Skeletal muscle tissue (tissue), 4 donors: ENCODE results near the gene SEMA6C. TPM values are rescaled to one million over a fixed set of nuclear protein-coding genes. Genes with fewer than 3 reads are reported as not detected.

Source experiments
- H3K27ac ChIP-seq: one replicate; pipeline ENCODE4 v1.7.0; 2013; ENCODE audit warnings: mild to moderate bottlenecking, low read depth, low read length, inconsistent platforms
- H3K27me3 ChIP-seq, 3 donors: one replicate each; pipeline ENCODE4 v1.7.0; 2013; ENCODE audit warnings: low read length in 3 of 3; ENCODE audit not compliant: control insufficient read depth in 3 of 3, insufficient read depth in 3 of 3
- H3K36me3 ChIP-seq, 3 donors: one replicate each; pipeline ENCODE4 v1.7.0; 2013; ENCODE audit warnings: low read length in 3 of 3; ENCODE audit not compliant: control insufficient read depth in 3 of 3, insufficient read depth in 3 of 3
- H3K4me1 ChIP-seq, 3 donors: one replicate each; pipeline ENCODE4 v1.7.0; 2013; ENCODE audit warnings: low read length in 3 of 3, mild to moderate bottlenecking in 3 of 3; ENCODE audit not compliant: control insufficient read depth in 3 of 3, insufficient read depth in 3 of 3
- H3K4me3 ChIP-seq, 3 donors: one replicate each; pipeline ENCODE4 v1.7.0; 2013; ENCODE audit warnings: low read length in 3 of 3
- H3K9ac ChIP-seq, 3 donors: one replicate each; pipeline ENCODE4 v1.7.0; 2013; ENCODE audit warnings: low read length in 3 of 3, mild to moderate bottlenecking in 3 of 3, moderate library complexity in 2 of 3, low read depth in 1 of 3
- H3K9me3 ChIP-seq, 3 donors: one replicate each; pipeline ENCODE4 v1.7.0; 2013; ENCODE audit warnings: low read length in 3 of 3; ENCODE audit not compliant: control insufficient read depth in 3 of 3
- total RNA-seq: library from RNA; depleted of rRNA; stranded (reverse); fragments of >200 nt; gene quantifications from one replicate; pipeline ENCODE4 v1.2.3, GENCODE V29; 2014
- donor health status: Osteomylitis.

The SEMA6C gene
- total RNA-seq, 1 donor from 2014 or later = 15.7 TPM

DNA sequence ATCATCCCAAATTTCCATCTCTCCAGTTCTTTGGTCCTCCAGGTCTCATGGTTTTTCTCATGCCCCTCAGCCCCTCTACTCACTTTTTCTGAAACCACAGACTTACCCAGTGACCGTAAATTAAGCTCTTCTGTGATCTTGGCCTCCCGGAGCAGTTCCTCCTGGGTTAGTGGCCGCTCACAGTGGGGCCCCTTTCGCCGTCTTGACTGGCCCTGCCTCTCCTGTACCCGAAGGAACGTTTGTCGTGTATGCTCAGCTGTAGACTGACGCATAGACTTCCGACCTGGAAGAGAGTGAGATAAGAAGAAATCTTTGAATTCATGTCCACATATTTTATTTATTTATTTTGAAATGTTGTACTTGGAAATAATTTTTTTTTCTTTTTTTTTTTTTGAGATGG, 37.8 kb upstream of the SEMA6C start:
- Histone ChIP-seq H3K9ac (no peak overlapping the region), H3K4me3 (no peak overlapping the region), H3K36me3 (peaks cover 40 to 57% (median 49%) of the 10 kb centered on the region in 3 donors), H3K4me1 (peaks cover 22 to 28% (median 28%) of the 10 kb centered on the region in 3 donors), H3K27ac (no peak overlapping the region), H3K27me3 (no peaks in the 10 kb centered on the region), H3K9me3 (no peaks in the 10 kb centered on the region)

DNA sequence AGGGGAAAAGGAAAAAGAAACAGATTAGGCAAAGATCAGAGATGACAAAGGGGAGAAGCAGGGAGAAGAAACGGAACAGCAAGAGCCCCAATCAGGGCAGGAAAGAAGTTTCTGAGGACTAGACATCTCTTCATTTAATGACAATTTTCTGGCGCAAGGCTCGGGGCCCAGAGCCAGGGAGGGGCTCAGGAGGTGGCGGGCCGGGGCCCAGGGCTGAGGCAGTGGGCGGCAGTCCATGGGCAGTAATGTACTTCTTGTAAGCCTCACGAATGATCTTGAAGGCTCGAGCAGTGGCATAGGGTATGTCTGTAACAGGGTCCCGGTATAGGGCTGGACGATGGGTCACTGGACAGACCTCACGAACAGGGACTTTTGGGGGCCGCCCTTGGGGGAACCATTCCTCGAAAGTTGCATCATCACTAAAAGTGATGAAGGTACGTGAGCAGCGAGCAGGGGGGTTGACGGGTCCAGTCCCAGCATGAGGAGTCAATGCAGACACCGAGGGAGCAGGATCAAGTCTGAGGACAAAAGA, 30.1 kb upstream of the SEMA6C start:
- H3K4me1 ChIP-seq = peaks cover 14 to 26% (median 22%) of the 10 kb centered on the region in 3 donors
- peak overlapping the region in 2 of 3 donors; percentile 33 to 92 for H3K9ac ChIP-seq
- H3K27me3 ChIP-seq = no peaks in the 10 kb centered on the region
- H3K9me3 ChIP-seq = no peaks in the 10 kb centered on the region
- H3K4me3 ChIP-seq = no peak overlapping the region
- peaks cover 45 to 59% (median 55%) of the 10 kb centered on the region in 3 donors for H3K36me3 ChIP-seq
- H3K27ac ChIP-seq = peak overlapping the region; percentile 90

DNA sequence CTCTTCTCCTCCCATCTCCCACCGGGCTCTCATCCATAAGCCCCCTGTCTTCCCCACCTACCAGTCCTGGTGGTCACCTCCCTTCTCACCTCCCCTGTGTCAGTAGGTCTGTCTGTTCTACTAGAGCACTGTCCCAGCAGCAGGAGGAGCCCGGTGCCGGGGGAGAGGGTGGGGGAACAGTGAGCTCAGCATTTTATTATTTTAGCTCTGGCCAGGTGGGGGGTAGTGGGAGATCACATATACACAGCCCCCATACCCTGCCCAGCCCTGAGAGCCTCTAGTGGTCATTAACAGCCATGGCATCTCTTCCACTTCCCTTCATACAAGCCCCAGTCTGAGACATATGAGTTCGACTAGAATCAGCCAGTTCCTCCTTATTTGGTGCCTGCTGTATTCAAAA, 29.4 kb upstream of the SEMA6C start, which contains the start of gene TMOD4:
Gene TMOD4, minus strand, starts transcription at position 119 of the 400 bp plus-strand sequence. CDS start 1,106 bp downstream, outside the sequence.
- Histone ChIP-seq H3K4me3 (peak within 1 kb of the TSS; percentile 68 to 90 (median 90)), H3K27ac (peak within 1 kb of the TSS; percentile 90), H3K9ac (peak within 1 kb of the TSS; percentile 80 to 92 (median 90)), H3K36me3 (peaks cover 46 to 60% (median 54%) of the 10 kb centered on the region in 3 donors), H3K4me1 (peaks cover 21 to 34% (median 29%) of the 10 kb centered on the region in 3 donors), H3K9me3 (no peaks in the 10 kb centered on the region), H3K27me3 (no peaks in the 10 kb centered on the region)

DNA sequence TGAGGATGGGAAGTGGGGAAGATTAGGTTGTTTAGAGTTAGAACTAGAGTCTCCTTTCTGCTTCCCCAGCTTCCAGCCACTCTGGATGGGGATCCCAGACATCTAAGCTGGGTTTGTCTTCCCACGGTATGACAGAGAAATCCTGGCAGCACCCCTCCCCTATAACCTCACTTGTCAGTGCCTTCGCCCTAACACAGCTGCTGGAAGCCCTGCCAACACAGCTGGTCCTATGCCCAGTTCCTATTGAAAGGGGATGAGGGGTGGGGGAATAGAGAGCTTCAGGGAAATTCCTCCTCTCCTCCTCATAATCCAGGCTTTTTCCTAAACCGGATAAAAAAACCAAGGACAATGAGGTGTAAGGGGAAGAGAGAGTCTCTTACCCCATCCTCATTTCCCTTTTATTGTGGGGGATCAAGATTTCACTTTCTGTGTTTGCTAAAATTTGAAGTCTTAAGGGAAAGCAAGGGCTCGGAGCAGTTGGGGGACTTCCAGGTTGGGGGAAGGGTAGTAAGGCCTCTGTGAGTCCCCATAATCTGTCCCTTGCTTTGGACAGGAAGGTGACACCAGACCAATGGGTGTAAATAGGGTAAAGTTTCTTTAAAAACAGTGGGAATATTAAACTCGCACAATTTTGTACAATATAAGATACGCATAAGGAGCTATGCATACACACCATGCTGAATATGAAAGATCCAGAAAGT, 28.8 kb upstream of the SEMA6C start:
- peak overlapping the region; percentile 90 for H3K27ac ChIP-seq
- H3K9me3 ChIP-seq = no peaks in the 10 kb centered on the region
- H3K27me3 ChIP-seq = no peaks in the 10 kb centered on the region
- peak overlapping the region; percentile 68 to 90 (median 90) for H3K4me3 ChIP-seq
- H3K36me3 ChIP-seq = peaks cover 48 to 60% (median 48%) of the 10 kb centered on the region in 3 donors
- H3K4me1 ChIP-seq = peaks cover 27 to 40% (median 36%) of the 10 kb centered on the region in 3 donors
- peak overlapping the region; percentile 80 to 92 (median 90) for H3K9ac ChIP-seq

DNA sequence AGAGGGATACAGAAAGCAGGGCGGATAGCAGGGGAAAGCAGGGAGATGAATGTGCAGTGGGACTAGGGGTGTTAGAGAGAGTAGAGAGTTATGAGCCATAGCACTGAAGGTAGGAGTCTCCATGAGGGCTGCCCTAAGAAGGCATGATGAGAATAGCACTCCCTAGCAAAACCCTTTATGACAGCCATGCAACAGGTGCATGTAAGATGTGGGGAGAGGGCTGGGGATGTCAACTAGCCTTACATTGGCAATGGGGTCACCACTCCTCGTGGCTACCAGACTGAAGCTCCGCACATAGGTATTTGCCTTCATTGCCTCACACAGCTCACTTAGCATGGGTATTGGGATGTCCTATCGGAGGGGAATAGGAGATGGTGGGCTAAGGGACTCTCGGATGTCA, 24.8 kb upstream of the SEMA6C start:
- Histone ChIP-seq H3K9ac (peak overlapping the region; percentile 25 to 92 (median 69)), H3K4me3 (peak overlapping the region; percentile 44 to 67 (median 67)), H3K9me3 (no peaks in the 10 kb centered on the region), H3K36me3 (peaks cover 39 to 42% (median 40%) of the 10 kb centered on the region in 3 donors), H3K27me3 (no peaks in the 10 kb centered on the region), H3K27ac (peak overlapping the region; percentile 93), H3K4me1 (peaks cover 52 to 70% (median 58%) of the 10 kb centered on the region in 3 donors)

DNA sequence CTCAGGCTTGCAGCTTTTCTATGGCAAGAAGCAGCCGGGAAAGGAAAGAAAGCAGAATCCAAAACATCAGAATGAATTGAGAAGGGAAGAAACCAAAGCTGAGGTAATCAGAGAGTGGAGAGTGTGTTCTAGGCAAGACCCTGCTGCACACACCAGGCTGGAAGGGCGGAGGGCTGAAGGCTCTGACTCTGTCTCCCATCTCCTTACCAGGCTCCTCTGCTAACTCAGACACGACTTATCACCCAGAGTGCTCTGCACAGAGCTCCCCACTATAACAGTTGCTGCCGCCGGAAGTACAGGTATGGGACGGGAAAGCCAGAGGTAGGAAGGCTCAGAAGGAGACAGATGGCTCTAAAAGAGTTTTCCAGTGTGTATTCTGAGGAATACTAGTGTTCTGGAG, 20.7 kb upstream of the SEMA6C start:
- Histone ChIP-seq H3K4me3 (peak overlapping the region; percentile 83 to 99 (median 99)), H3K27me3 (no peaks in the 10 kb centered on the region), H3K36me3 (peaks cover 19 to 34% (median 26%) of the 10 kb centered on the region in 3 donors), H3K9me3 (no peaks in the 10 kb centered on the region), H3K27ac (peak overlapping the region; percentile 79), H3K4me1 (peaks cover 55 to 65% (median 56%) of the 10 kb centered on the region in 3 donors), H3K9ac (peak overlapping the region; percentile 82 to 97 (median 95))

DNA sequence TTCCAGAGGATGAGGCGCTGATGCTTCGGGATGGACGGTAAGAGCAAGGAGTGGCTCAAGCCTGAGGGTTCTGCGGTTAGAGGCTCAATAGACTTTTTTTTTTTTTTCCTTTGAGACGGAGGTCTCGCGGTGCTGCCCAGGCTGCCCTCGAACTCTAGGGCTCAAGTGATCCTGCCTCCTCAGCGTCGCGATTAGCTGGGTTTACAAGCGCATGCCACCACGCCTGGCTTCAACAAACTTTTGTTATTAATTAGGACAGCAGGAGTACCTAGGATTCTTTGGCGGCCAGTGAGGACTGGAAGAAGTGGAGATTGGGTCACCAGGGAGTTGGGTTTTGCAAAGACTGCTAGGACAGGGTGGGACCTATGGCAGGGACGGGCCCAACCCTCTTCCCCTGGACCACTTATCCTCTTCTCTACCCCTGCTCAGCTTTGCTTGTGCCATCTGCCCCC, 20.1 kb upstream of the SEMA6C start:
- H3K9ac ChIP-seq = peak overlapping the region; percentile 82 to 97 (median 95)
- peak overlapping the region; percentile 83 to 99 (median 99) for H3K4me3 ChIP-seq
- peaks cover 19 to 37% (median 26%) of the 10 kb centered on the region in 3 donors for H3K36me3 ChIP-seq
- peak overlapping the region; percentile 79 for H3K27ac ChIP-seq
- H3K4me1 ChIP-seq = peaks cover 49 to 60% (median 50%) of the 10 kb centered on the region in 3 donors
- H3K9me3 ChIP-seq = no peaks in the 10 kb centered on the region
- no peaks in the 10 kb centered on the region for H3K27me3 ChIP-seq

DNA sequence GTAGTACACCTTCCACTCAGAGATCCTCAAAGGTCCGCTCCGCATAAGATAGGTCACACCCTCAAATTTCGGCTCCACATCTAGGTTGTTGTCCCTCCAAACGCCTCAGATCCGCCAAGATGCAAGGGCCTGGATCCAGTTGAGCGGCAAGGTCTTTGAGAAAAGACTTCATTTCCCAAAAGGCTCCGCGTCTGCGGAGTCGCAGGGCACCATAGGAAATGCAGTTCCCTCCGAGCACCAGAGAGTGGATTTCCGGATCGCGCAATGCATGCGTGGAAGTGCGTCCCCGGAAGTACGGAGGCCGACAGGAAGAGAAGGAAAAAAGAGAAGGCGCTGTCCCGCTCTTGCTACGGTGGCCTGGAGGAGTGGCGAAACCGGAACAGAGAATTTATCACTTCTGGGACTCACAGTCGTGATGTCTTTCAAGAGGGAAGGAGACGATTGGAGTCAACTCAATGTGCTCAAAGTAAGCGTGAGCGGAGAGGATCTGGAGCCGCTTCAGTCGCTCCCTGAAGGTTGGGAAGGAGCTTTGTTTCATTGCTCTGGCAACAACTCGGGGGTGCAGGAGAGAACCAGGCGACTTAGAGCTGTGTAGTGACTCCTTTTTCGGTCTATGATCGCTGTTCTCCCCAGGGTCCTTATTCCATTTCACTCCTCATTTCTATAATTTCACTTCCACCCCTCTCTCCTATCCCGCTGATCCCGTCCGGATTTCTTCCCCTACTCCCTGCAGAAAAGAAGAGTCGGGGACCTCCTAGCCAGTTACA, 19.5 kb upstream of the SEMA6C start, which contains the start of the genes LYSMD1 and SCNM1:
Gene LYSMD1, minus strand, starts transcription at position 165 of the 767 bp plus-strand sequence. CDS start 644 bp downstream, outside the sequence.
Gene SCNM1, plus strand, starts transcription at position 407 of the 767 bp plus-strand sequence. Its CDS starts 9 bp downstream, at position 416.
- no peaks in the 10 kb centered on the region for H3K9me3 ChIP-seq
- H3K9ac ChIP-seq = peak within 1 kb of the TSS; percentile 90 to 97 (median 95)
- peaks cover 16 to 34% (median 23%) of the 10 kb centered on the region in 3 donors for H3K36me3 ChIP-seq
- H3K4me3 ChIP-seq = peak within 1 kb of the TSS; percentile 83 to 99 (median 99)
- peak within 1 kb of the TSS; percentile 89 for H3K27ac ChIP-seq
- no peaks in the 10 kb centered on the region for H3K27me3 ChIP-seq
- peaks cover 44 to 54% (median 44%) of the 10 kb centered on the region in 3 donors for H3K4me1 ChIP-seq

DNA sequence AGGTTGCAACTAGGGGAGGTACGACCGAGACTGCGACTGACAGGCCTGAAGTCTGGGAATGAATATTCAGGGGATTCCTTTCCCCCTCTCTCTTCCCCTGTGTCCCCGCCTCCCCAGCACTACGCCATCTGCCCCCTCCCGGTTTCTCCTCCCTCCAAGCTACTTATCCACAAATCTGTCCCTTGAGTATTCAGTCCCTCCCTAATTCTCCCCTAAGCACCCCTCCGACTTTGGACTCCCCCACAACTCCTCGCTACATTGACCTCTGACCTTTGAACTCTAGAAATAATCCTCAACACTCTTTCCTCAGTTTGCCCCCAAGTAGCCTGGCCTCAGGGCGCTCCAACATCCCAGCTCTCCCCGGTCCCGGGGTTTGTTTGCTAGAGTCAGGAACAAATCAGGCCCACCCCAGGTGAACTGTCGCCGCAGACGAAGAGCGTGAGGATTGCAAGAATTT, 18.9 kb upstream of the SEMA6C start:
- no peaks in the 10 kb centered on the region for H3K27me3 ChIP-seq
- H3K27ac ChIP-seq = peak overlapping the region; percentile 89
- H3K4me1 ChIP-seq = peaks cover 42 to 54% (median 42%) of the 10 kb centered on the region in 3 donors
- peak overlapping the region; percentile 83 to 97 (median 90) for H3K9ac ChIP-seq
- peak overlapping the region; percentile 83 to 99 (median 99) for H3K4me3 ChIP-seq
- H3K9me3 ChIP-seq = no peaks in the 10 kb centered on the region
- H3K36me3 ChIP-seq = peaks cover 22 to 35% (median 23%) of the 10 kb centered on the region in 3 donors
